Measurements from ENCODE around the gene AGPAT3. TPM values are rescaled to one million over a fixed set of nuclear protein-coding genes. Genes with fewer than 3 reads are reported as not detected.

Gene AGPAT3
- total and polyA plus RNA-seq, 10 of the 15 experiments (the other 5 are each of a cell fraction or from before 2014, with no cell fraction given), result 1.2 to 110 (median 30.8) TPM

- intact Hi-C loops (cut with micrococcal nuclease; ENCODE audit: unreplicated experiment), result loop anchor here (1.0 to 5.0 kb wide), 2 partner anchors 16 to 256 kb away; no protein-coding TSS in a partner anchor
- Histone ChIP-seq H3K9me3 (replicated peaks; ENCODE audit: control insufficient read depth, insufficient read depth, low read length) (no peaks in the 10 kb centered on the region), H3K4me1 (ENCODE audit: control insufficient read depth, insufficient read depth, low read length) (peaks cover 27% of the 10 kb centered on the region), H3K36me3 (ENCODE audit: control insufficient read depth in 2 of 2, insufficient read depth in 2 of 2, low read length in 1 of 2) (peaks cover 5 to 25% of the 10 kb centered on the region in 2 experiments; a peak in 3 of 4 replicates), H2AFZ (ENCODE audit: control insufficient read depth, low read depth, low read length) (no peak overlapping the region), H3K4me3 (no peak overlapping the region), H3K9ac (ENCODE audit: control insufficient read depth, insufficient read depth, low read length) (no peak overlapping the region), H3K27ac (ENCODE audit: control insufficient read depth, insufficient read depth) (peak overlapping the region; percentile 92), H3K79me2 (ENCODE audit: control insufficient read depth, insufficient read depth, low read length) (peaks cover 70% of the 10 kb centered on the region), H4K20me1 (ENCODE audit: control insufficient read depth, insufficient read depth) (no peaks in the 10 kb centered on the region), H3K4me2 (ENCODE audit: control insufficient read depth, insufficient read depth) (peak overlapping the region; percentile 1; the same call in 1 of the 2 replicates), H3K27me3 (replicated peaks in 1 of 2; ENCODE audit: control insufficient read depth in 2 of 2, insufficient read depth in 2 of 2, low read length in 1 of 2) (no peaks in the 10 kb centered on the region)
- POLR2A ChIA-PET, result interaction anchor here (0.6 to 3.7 kb wide), 3 partner anchors 15 to 116 kb away, joined by 3 to 31 read pairs (median 4); no protein-coding TSS in a partner anchor
- DNase-seq (ENCODE audit: low read depth, low spot score) (no peak), FAIRE-seq (no peak), ATAC-seq (no peak)
- CTCF ChIA-PET, result interaction anchor here (1.0 to 3.3 kb wide), 2 partner anchors 8 to 13 kb away, joined by 3 to 13 read pairs; no protein-coding TSS in a partner anchor
- RAD21 ChIA-PET (ENCODE audit: unreplicated experiment), result interaction anchor here (0.9 to 1.1 kb wide), 2 partner anchors 9 to 29 kb away, joined by 3 to 4 read pairs; no protein-coding TSS in a partner anchor
- WGBS (ENCODE audit: insufficient coverage, insufficient replicate concordance, low lambda C conversion rate, missing lambda C conversion rate), result 97% methylated on average over 11 of the region's 11 CpGs
- SMC1A ChIA-PET (ENCODE audit: uncharacterized antibody, unreplicated experiment), result interaction anchor here (1.5 to 1.6 kb wide), 2 partner anchors 15 to 49 kb away, joined by 3 to 4 read pairs; no protein-coding TSS in a partner anchor
- in situ Hi-C loops (cut with MboI), result loop anchor here (5.0 kb wide), 1 partner anchor 116 kb away; no protein-coding TSS in a partner anchor
- BruUV-seq (replicated peaks), result no TSS peak
- no peak for TF ChIP-seq PAX8 (IDR thresholded peaks at IDR 0.05)
- no peak for TF ChIP-seq ELK1 (IDR thresholded peaks at IDR 0.05; ENCODE audit: low read depth, low read length)
- no peak for TF ChIP-seq POLR2AphosphoS5 (IDR thresholded peaks at IDR 0.05; ENCODE audit: low read length)
- no peak for TF ChIP-seq EED (IDR thresholded peaks at IDR 0.05; ENCODE audit: low read depth)
- TF ChIP-seq ZNF207 (IDR thresholded peaks at IDR 0.05; ENCODE audit: borderline replicate concordance), result no peak
- TF ChIP-seq PBX3 (IDR thresholded peaks at IDR 0.05; ENCODE audit: insufficient replicate concordance, low read depth, low read length), result no peak
- TF ChIP-seq CHD1 (IDR thresholded peaks at IDR 0.05; ENCODE audit: low read depth, low read length), result no peak
- TF ChIP-seq WRNIP1 (IDR thresholded peaks at IDR 0.05; ENCODE audit: borderline replicate concordance, low read depth, low read length), result no peak
- no peak for TF ChIP-seq ZNF622 (IDR thresholded peaks at IDR 0.05)
- TF ChIP-seq ATF7 (IDR thresholded peaks at IDR 0.05; ENCODE audit: low read depth), result no peak
- TF ChIP-seq ZSCAN29 (IDR thresholded peaks at IDR 0.05), result no peak
- TF ChIP-seq, protein P1, sequence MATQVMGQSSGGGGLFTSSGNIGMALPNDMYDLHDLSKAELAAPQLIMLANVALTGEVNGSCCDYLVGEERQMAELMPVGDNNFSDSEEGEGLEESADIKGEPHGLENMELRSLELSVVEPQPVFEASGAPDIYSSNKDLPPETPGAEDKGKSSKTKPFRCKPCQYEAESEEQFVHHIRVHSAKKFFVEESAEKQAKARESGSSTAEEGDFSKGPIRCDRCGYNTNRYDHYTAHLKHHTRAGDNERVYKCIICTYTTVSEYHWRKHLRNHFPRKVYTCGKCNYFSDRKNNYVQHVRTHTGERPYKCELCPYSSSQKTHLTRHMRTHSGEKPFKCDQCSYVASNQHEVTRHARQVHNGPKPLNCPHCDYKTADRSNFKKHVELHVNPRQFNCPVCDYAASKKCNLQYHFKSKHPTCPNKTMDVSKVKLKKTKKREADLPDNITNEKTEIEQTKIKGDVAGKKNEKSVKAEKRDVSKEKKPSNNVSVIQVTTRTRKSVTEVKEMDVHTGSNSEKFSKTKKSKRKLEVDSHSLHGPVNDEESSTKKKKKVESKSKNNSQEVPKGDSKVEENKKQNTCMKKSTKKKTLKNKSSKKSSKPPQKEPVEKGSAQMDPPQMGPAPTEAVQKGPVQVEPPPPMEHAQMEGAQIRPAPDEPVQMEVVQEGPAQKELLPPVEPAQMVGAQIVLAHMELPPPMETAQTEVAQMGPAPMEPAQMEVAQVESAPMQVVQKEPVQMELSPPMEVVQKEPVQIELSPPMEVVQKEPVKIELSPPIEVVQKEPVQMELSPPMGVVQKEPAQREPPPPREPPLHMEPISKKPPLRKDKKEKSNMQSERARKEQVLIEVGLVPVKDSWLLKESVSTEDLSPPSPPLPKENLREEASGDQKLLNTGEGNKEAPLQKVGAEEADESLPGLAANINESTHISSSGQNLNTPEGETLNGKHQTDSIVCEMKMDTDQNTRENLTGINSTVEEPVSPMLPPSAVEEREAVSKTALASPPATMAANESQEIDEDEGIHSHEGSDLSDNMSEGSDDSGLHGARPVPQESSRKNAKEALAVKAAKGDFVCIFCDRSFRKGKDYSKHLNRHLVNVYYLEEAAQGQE (IDR thresholded peaks at IDR 0.05; ENCODE audit: low read depth, low read length), result no peak
- TF ChIP-seq SUPT20H (IDR thresholded peaks at IDR 0.05; ENCODE audit: borderline replicate concordance, control insufficient read depth, low read depth, low read length), result no peak
- TF ChIP-seq ZNF592 (IDR thresholded peaks at IDR 0.05), result no peak
Observed at GRCh38 chr21:43922949-43923348, 57.9 kb downstream of the AGPAT3 start.
